ENCODE results near the gene NUCB2.

Gene NUCB2

GRCh38 chr11:17369094-17369493, 92.6 kb downstream of the NUCB2 start:
- TF ChIP-seq POLR2A (IDR thresholded peaks at IDR 0.05; ENCODE audit: low read length) (no peak), GATA1 (IDR thresholded peaks at IDR 0.05; ENCODE audit: low read depth, low read length) (no peak)
- DNase-seq, result no peak

- no peak for TF ChIP-seq GATA1 (IDR thresholded peaks at IDR 0.05; ENCODE audit: low read depth, low read length)
- no peak for TF ChIP-seq POLR2A (IDR thresholded peaks at IDR 0.05; ENCODE audit: low read length)
- no peak for DNase-seq
Observed at GRCh38 chr11:17369684-17370243, 93.2 kb downstream of the NUCB2 start.

- TF ChIP-seq POLR2A (IDR thresholded peaks at IDR 0.05; ENCODE audit: low read length), result no peak
- DNase-seq, result peak; percentile 40 to 56
Observed at GRCh38 chr11:17371614-17372013, 95.1 kb downstream of the NUCB2 start.

- no peak for DNase-seq
- TF ChIP-seq GATA1 (IDR thresholded peaks at IDR 0.05; ENCODE audit: low read depth, low read length) (no peak), POLR2A (IDR thresholded peaks at IDR 0.05; ENCODE audit: low read length) (no peak)
Observed at GRCh38 chr11:17375547-17375946, 99.0 kb downstream of the NUCB2 start.

GRCh38 chr11:17376493-17376892, 100.0 kb downstream of the NUCB2 start:
- DNase-seq, result no peak
- TF ChIP-seq POLR2A (IDR thresholded peaks at IDR 0.05; ENCODE audit: low read length) (no peak), GATA1 (IDR thresholded peaks at IDR 0.05; ENCODE audit: low read depth, low read length) (no peak)

GRCh38 chr11:17378655-17379054, 102.1 kb downstream of the NUCB2 start:
- no peak for DNase-seq
- TF ChIP-seq GATA1 (IDR thresholded peaks at IDR 0.05; ENCODE audit: low read depth, low read length) (no peak), POLR2A (IDR thresholded peaks at IDR 0.05; ENCODE audit: low read length) (no peak)

- DNase-seq, result no peak
- no peak for TF ChIP-seq GATA1 (IDR thresholded peaks at IDR 0.05; ENCODE audit: low read depth, low read length)
- no peak for TF ChIP-seq POLR2A (IDR thresholded peaks at IDR 0.05; ENCODE audit: low read length)
Observed at GRCh38 chr11:17379383-17380180, 103.0 kb downstream of the NUCB2 start.

GRCh38 chr11:17381156-17381555, 104.6 kb downstream of the NUCB2 start:
- DNase-seq, result no peak
- TF ChIP-seq POLR2A (IDR thresholded peaks at IDR 0.05; ENCODE audit: low read length) (no peak), GATA1 (IDR thresholded peaks at IDR 0.05; ENCODE audit: low read depth, low read length) (no peak)
